Suppressor macrophage treated with lipopolysaccharide for 1 hour (primary cell): Measurements from ENCODE around the gene KSR1.
A peak's percentile ranks its signal among the peaks of the same experiment; 100 is the strongest.

Experiments
- DNase-seq, 3 donors: peaks; one replicate each; pipeline ENCODE4 v3.0.0-alpha.2; 2020 to 2022

The KSR1 gene

GRCh38 chr17:27475070-27475673, 18.9 kb downstream of the KSR1 start:
- no peak for DNase-seq

GRCh38 chr17:27475981-27476895, 20.0 kb downstream of the KSR1 start:
- DNase-seq = no peak

- DNase-seq = no peak
Measured at GRCh38 chr17:27477050-27477888, 21.0 kb downstream of the KSR1 start.

GRCh38 chr17:27477971-27478684, 21.9 kb downstream of the KSR1 start:
- DNase-seq = no peak

- DNase-seq = no peak
Measured at GRCh38 chr17:27478901-27479538, 22.8 kb downstream of the KSR1 start.

GRCh38 chr17:27479838-27480237, 23.6 kb downstream of the KSR1 start:
- DNase-seq = no peak

GRCh38 chr17:27480699-27481098, 24.5 kb downstream of the KSR1 start:
- no peak for DNase-seq

- no peak for DNase-seq
Measured at GRCh38 chr17:27481327-27481726, 25.1 kb downstream of the KSR1 start.

GRCh38 chr17:27485125-27485524, 28.9 kb downstream of the KSR1 start:
- DNase-seq = no peak

- no peak for DNase-seq
Measured at GRCh38 chr17:27485716-27486495, 29.7 kb downstream of the KSR1 start.

GRCh38 chr17:27486741-27487140, 30.5 kb downstream of the KSR1 start:
- peak; percentile 65 to 71 (median 66) for DNase-seq

- peak; percentile 36 to 71 (median 59) for DNase-seq
Measured at GRCh38 chr17:27488231-27488630, 32.0 kb downstream of the KSR1 start.

- peak; percentile 79 to 80 (median 80) for DNase-seq
Measured at GRCh38 chr17:27489045-27489715, 32.9 kb downstream of the KSR1 start.

- DNase-seq = no peak
Measured at GRCh38 chr17:27490391-27490790, 34.1 kb downstream of the KSR1 start.

- DNase-seq = no peak
Measured at GRCh38 chr17:27491713-27492190, 35.5 kb downstream of the KSR1 start.

GRCh38 chr17:27492470-27492869, 36.2 kb downstream of the KSR1 start:
- no peak for DNase-seq

GRCh38 chr17:27493088-27493487, 36.8 kb downstream of the KSR1 start:
- DNase-seq = no peak

GRCh38 chr17:27494192-27495091, 38.2 kb downstream of the KSR1 start:
- DNase-seq = peak; percentile 55 to 65 (median 56)

- no peak for DNase-seq
Measured at GRCh38 chr17:27495460-27495859, 39.2 kb downstream of the KSR1 start.
